SK-MEL-5 (cell line): Measurements from ENCODE around the gene MTFR1L. TPM values are rescaled to one million over a fixed set of nuclear protein-coding genes. Genes with fewer than 3 reads are reported as not detected.

Experiments used
- DNase-seq: peaks from one replicate; pipeline ENCODE4 v3.0.0-alpha.2; 2016; ENCODE audit warnings: low read depth, low spot score
- in situ Hi-C: cut with HindIII; loops from 2 replicates; pipeline ENCODE4 v1.10.0; 2016; ENCODE audit warnings: low sequenced_read_pairs, high pct_unique_total_duplicates, low pct_unique_long_range_greater_than_20kb
- total RNA-seq: library from RNA; depleted of rRNA; stranded (reverse); fragments of >200 nt; shearing (Covaris generic); gene quantifications from 2 replicates; pipeline ENCODE4 v1.2.3, GENCODE V29; 2014

Gene MTFR1L
- total RNA-seq, 1 experiment from 2014 or later, result 41.6 TPM

GRCh38 chr1:25802915-25803314 is 16.8 kb upstream of the MTFR1L start:
- in situ Hi-C loops, result no loop called here

GRCh38 chr1:25803368-25803767 is 16.4 kb upstream of the MTFR1L start:
- no peak for DNase-seq
- in situ Hi-C loops, result no loop called here

More at GRCh38 chr1:25802915-25803314, 16.8 kb upstream of the MTFR1L start:
- peak; percentile 41 for DNase-seq

GRCh38 chr1:25804244-25804963 is 15.3 kb upstream of the MTFR1L start:
- peak; percentile 38 for DNase-seq
- in situ Hi-C loops, result no loop called here

GRCh38 chr1:25804964-25805862 is 14.5 kb upstream of the MTFR1L start:
- DNase-seq, result no peak
- in situ Hi-C loops, result no loop called here

- in situ Hi-C loops, result no loop called here
- peak; percentile 78 for DNase-seq
Measured at GRCh38 chr1:25805863-25806225, 13.9 kb upstream of the MTFR1L start.

GRCh38 chr1:25806418-25806817 is 13.3 kb upstream of the MTFR1L start:
- DNase-seq, result no peak
- in situ Hi-C loops, result no loop called here

- in situ Hi-C loops, result no loop called here
- no peak for DNase-seq
Measured at GRCh38 chr1:25807480-25808390, 12.0 kb upstream of the MTFR1L start.

- DNase-seq, result no peak
- in situ Hi-C loops, result no loop called here
Measured at GRCh38 chr1:25808481-25809244, 11.1 kb upstream of the MTFR1L start.

GRCh38 chr1:25809283-25809926 is 10.3 kb upstream of the MTFR1L start:
- no peak for DNase-seq
- in situ Hi-C loops, result no loop called here

GRCh38 chr1:25809929-25810328 is 9.8 kb upstream of the MTFR1L start:
- no peak for DNase-seq
- in situ Hi-C loops, result no loop called here

- DNase-seq, result peak; percentile 56
- in situ Hi-C loops, result no loop called here
Measured at GRCh38 chr1:25810341-25811299, 9.1 kb upstream of the MTFR1L start.

- in situ Hi-C loops, result no loop called here
- no peak for DNase-seq
Measured at GRCh38 chr1:25811384-25812082, 8.2 kb upstream of the MTFR1L start.

- DNase-seq, result no peak
Measured at GRCh38 chr1:25813071-25813733, 6.6 kb upstream of the MTFR1L start.

GRCh38 chr1:25813734-25814471 is 5.9 kb upstream of the MTFR1L start:
- in situ Hi-C loops, result no loop called here

More at GRCh38 chr1:25813071-25813733, 6.6 kb upstream of the MTFR1L start:
- in situ Hi-C loops, result no loop called here

More at GRCh38 chr1:25813734-25814471, 5.9 kb upstream of the MTFR1L start:
- no peak for DNase-seq
